Activated CD8-positive, alpha-beta memory T cell treated with anti-CD3 and anti-CD28 coated beads for 48 hours (primary cell): ENCODE measurements around the gene SLC2A5.

Experiments used
- DNase-seq, 3 experiments: peaks; one replicate each; pipeline ENCODE4 v3.0.0-alpha.2; 2020; ENCODE audit warnings: low read depth in 2 of 3, low spot score in 2 of 3

SLC2A5 gene

DNA sequence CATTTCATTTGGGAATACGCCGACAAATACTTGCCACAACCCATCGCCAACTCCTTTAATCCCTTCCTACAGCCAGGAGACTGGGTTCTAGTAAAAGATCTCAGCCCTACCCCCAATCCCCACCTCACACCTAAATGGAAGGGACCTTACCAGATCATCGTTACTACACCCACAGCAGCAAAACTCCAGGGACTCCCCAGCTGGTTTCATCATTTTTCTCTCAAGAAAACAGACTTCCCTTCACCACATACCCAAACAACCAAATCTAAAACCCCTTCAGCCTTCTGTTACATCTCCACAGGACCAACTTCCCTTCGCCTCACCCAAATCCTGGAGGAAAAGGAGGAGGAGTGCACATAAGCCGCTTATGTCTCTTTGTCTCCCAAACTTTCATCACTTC lies 23.7 kb upstream of the SLC2A5 start:
- DNase-seq: no peak

GRCh38 chr1:9088807-9089206 lies 19.4 kb upstream of the SLC2A5 start:
- no peak for DNase-seq

DNA sequence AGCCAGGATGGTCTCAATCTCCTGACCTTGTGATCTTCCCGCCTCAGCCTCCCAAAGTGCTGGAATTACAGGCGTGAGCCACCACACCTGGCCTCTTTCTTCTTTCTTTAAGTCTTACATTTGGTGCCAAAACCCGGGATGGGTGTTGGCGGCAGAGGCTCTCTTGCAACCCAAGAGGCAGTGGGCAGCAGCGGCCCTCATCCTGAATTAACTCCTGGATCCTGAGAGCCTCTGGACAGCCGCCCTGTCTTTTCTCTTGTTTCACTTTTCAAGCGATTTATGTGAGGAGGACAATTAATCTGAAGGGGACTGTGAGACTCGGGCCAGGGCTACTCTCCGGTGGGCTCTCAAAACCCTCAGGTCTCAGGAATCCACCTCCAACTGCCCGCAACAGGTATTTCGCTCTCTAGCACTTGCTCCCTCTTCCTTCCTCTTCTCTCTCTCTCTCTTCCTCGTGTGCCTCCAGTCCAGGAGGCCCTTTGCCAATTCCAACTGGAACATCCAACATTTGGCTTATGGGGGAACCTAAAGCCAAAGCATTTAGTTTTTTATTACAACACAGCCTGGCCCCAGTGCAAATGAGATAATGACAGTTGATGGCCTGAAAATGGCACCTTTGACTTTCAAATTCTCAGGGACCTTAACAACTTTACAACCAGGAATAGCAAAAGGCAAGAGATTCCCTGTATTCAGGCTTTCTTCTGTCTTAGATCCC lies 18.1 kb upstream of the SLC2A5 start:
- no peak for DNase-seq

- DNase-seq: no peak
Measured at GRCh38 chr1:9086796-9087195, 17.4 kb upstream of the SLC2A5 start.

DNA sequence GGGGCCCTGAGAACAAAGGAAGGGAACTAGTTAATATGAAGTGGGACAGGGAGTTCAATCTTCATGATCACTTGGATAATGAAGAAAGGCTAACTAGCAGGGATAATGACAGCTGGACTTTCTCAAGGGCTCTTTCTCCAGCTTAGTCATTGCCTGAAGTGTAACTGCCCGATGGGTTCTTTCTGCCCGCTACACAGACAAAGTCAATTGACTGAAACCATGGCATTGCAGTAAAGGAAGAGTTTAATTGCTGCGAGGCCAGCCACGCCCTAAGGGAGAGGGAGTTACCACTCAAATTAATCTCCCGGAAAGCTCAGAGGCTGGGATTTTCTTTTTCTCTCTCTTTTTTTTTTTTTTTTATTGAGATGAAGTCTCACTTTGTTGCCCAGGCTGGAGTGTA lies 16.6 kb upstream of the SLC2A5 start:
- DNase-seq: no peak

GRCh38 chr1:9085306-9085940 lies 16.0 kb upstream of the SLC2A5 start:
- DNase-seq: no peak

- no peak for DNase-seq
Measured at GRCh38 chr1:9084906-9085305, 15.5 kb upstream of the SLC2A5 start.

DNA sequence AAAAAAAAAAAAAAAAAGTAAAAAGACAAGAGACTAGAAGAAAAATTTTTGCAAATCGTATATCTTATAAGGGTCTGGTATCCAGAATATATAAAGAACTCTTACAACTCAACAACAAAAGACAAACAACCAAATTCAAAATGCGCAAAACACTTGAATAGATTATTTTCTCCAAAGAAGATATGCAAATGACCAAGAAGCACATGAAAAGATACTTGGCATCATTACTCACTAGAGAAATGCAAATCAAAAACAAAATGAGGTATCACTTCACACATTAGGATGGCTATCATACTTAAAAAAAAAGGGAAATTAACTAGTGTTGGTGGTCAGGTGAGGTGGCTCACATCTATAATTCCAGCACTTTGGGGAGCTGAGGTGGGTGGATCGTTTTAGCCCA lies 12.0 kb upstream of the SLC2A5 start:
- DNase-seq: no peak

DNA sequence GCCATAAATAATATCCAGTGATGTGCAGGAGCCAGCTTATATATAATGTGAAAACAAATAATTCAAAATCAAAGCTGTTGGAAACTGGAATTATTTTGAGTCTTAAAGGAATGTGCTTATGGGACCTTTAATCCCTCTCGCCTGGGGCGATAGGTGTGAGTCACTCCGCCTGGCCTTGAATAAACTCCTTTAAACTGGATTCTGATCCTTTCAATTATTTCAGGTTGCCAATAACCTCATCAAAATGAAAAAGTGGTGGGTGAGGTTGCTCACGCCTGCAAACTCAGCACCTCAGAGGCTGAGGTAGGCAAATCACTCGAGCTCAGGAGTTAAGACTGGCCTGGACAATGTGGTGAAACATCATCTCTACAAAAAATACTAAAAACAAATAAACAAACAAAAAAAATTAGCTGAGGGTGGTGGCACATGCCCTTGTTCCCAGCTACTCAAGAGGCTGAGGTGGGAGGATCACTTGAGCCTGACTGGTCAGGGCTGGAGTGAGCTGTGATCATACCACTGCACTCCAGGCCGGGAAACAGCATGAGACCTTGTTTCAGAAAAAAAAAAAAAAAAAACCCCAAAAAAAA lies 11.4 kb upstream of the SLC2A5 start:
- no peak for DNase-seq

DNA sequence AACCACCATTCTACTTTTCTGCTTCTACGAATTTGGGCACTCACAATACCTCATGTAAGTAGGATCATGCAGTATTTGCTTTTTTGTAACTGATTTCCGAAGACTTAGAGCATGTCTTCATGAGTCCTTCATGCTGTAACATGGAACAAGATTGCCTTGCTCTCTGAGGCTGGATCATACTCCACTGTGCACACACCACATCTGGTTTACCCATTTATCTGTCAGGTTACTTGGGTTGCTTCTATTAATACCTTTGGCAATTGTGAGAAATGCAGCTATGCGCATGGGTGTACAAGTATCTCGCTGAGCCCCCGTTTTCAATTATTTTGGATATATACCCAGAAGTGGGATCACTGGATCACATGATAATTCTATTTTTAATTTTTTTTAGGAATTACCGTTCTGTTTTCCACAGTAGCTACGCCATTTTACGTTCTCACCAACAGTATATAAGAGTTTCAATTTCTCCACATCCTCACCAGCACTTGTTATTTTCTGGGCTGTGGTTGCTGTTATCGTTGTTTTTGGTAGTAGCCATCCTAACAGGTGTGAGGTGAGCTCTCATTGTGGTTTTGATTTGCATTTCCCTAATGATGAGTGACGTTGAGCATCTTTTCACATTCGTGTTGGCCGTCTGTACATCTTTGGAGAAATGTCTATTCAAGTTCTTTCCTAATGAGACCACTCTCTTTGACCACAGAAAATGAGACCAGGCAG lies 10.7 kb upstream of the SLC2A5 start:
- no peak for DNase-seq

GRCh38 chr1:9078752-9079500 lies 9.5 kb upstream of the SLC2A5 start:
- DNase-seq: no peak

DNA sequence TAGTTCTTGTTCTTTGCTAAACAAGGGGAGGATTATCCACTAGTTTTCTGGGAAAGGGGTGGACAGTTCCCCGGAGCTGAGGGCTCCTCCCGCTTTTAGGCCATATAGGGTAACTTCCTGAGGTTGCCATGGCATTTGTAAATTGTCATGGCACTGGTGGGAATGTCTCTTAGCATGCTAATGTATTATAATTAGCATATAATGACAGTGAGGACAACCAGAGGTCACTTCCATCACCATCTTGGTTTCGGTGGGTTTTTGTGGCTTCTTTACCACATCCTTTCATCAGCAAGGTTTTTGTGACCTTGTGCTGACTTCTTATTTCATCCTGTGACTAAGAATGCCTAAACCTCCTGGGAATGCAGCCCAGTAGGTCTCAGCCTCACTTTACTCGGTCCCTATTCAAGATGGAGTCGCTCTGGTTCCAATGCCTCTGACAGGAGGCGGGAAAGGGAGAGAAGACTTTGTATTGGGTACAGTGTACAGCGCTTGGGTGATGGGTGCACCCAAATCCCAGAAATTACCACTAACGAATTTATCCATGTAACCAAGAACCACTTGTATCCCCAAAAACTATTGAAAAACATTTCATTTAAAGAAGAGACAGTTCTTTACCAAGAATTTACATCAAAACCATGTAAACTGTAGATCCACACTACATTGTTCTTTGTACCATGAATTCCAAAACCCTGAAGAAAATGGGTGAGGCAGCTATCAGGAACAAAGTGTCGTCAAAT lies 8.7 kb upstream of the SLC2A5 start:
- DNase-seq: no peak

GRCh38 chr1:9075022-9075421 lies 5.6 kb upstream of the SLC2A5 start:
- no peak for DNase-seq

- no peak for DNase-seq
Measured at GRCh38 chr1:9073143-9073542, 3.7 kb upstream of the SLC2A5 start.

DNA sequence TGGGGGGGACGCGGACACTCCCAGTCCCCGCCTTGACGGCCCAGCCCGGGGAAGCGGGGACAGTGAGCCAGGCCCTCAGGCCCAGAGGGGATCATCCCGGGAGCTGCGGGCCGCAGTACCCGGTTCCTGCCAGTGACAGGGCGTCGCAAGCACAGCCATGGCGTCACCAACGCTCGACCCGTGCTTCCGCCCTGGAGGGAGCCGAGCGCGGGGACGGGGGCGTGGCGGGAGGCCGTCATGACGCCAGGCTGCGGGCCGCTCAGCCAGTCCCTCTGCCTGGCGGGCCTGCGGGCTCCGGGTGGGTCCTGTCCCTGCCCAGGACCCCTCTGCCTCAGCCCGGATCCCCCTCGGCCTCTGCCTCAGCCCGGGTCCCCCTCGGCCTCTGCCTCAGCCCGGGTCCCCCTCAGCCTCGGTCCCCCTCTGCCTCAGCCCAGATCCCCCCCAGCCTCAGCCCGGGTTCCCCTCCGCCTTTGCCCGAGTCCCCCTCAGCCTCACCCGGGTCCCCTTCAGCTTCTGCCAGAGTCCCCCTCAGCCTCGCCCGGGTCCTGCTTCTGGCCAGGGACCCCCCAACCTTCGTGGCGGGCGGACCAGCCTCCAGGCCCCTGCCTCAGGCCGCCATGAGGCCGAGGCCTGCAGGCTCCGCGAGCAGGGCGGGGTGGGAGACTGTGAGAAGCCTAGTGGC lies 2.3 kb upstream of the SLC2A5 start:
- no peak for DNase-seq

DNA sequence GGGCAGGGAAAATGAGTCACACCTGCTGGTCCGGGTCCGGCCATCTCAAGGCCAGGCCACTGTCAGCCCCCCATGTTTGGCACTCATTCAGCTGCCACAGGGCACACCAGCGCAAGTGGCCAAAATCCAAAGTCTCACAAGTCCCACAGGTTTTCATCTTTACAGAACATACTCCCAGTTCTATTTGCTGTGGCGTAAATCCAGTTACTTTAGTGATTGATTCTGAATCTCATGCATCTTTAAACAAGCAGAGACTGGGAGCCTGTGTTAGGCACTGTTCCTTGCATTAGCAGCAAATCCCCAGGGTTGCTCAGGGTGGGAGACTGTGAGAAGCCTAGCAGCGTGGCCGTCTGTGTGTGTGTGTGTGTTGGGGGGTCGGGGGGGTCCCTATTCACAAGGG lies 1.1 kb upstream of the SLC2A5 start:
- no peak for DNase-seq

DNA sequence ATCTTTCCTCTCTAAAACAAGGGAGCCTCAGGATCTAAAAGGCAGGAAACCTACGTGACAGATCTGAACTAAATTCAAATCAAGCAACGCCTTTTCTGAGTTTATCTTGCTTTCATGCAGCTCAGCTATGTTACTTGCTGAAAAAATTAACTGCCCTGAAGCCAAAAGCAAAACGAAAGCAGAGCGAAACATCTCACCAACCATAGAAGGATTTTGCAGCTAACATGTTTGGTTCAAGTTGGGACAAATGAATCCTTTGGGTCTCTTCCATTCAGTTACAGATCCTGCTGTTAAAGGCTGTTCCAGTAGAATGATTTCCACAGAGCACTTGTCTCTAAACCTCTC lies 482 bp downstream of the SLC2A5 start:
- DNase-seq: no peak

- DNase-seq: no peak
Measured at GRCh38 chr1:9066945-9067807, 2.3 kb downstream of the SLC2A5 start.

DNA sequence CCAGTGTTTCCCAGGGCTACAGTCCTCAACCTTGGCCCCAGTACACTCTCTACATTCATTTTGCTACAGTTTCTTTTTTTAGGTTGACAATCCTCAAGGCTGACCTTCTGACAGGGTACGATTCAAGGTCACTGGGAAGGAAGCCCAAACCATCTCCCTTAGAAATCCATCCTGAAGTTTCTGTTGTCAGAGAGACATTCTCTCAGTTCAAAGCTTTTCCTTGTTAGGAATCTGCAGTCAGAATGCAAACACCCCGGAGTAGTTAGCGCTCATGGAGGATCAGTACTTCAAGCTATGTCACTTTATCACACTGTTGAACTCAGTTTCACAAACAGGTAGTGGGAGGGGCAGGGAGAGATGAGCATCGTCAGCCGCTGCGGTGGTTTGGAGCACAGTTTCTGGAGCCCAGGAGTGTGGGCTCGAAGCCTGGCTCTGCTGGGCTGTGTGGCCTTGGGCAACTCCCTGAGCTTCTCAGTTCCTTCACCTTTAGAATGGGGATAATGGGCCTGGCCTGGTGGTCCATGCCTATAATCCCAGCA lies 4.2 kb downstream of the SLC2A5 start:
- no peak for DNase-seq
